ENCODE data around the gene STAT5B. TPM values are rescaled to one million over a fixed set of nuclear protein-coding genes. Genes with fewer than 3 reads are reported as not detected.

The STAT5B gene
- total and polyA plus RNA-seq, 2 of the 8 experiments (the other 6 are each of a cell fraction or from before 2014, with no cell fraction given): 35.3 to 52.6 TPM

- TF ChIP-seq PHF8 (conservative IDR thresholded peaks at IDR 0.05; ENCODE audit: low read depth, low read length): no peak
- no peak for TF ChIP-seq ATF3 (IDR thresholded peaks at IDR 0.05; ENCODE audit: insufficient read depth, low read depth, low read length)
- TF ChIP-seq HDAC2 (IDR thresholded peaks at IDR 0.05; ENCODE audit: borderline replicate concordance in 1 of 2, low read depth in 2 of 2, low read length in 2 of 2): no peak
- no peak for TF ChIP-seq RBBP5 (IDR thresholded peaks at IDR 0.05; ENCODE audit: borderline replicate concordance, low read depth, low read length)
- no peak for TF ChIP-seq MAX (IDR thresholded peaks at IDR 0.05)
- TF ChIP-seq GABPA (IDR thresholded peaks at IDR 0.05; ENCODE audit: borderline replicate concordance, insufficient read depth, low read length): no peak
- no peak for TF ChIP-seq SUZ12 (IDR thresholded peaks at IDR 0.05; ENCODE audit: low read length)
Observed at GRCh38 chr17:42249681-42250446, 26.3 kb downstream of the STAT5B start (continued).

All from H1 (cell line).